Naive thymus-derived CD4-positive, alpha-beta T cell (primary cell): Measurements from ENCODE around the gene EIF2B5. TPM values are rescaled to one million over a fixed set of nuclear protein-coding genes. Genes with fewer than 3 reads are reported as not detected.
A peak's percentile ranks its signal among the peaks of the same experiment; 100 is the strongest.

Experiments used
- ATAC-seq: fragments of 150-1000 bp; cut with Tn5 transposase; 2 replicates; pipeline ENCODE4 v1.10.0; 2021; ENCODE audit warnings: mild to moderate bottlenecking, moderate library complexity
- CTCF ChIA-PET: fragments of 350-600 bp; sonication (Branson Sonifier 250); formaldehyde crosslinking; loops from one replicate; lab custom pipeline; 2021; ENCODE audit warnings: antibody characterized with exemption; lab: Charles Lee
- POLR2A ChIA-PET: fragments of 350-600 bp; sonication (Branson Sonifier 250); formaldehyde crosslinking; loops from one replicate; lab custom pipeline; 2021; ENCODE audit warnings: antibody characterized with exemption, inconsistent platforms; lab: Charles Lee
- DNase-seq, 9 donors: peaks; one replicate each; pipeline versions ENCODE4 v3.0.0 to v3.0.0-alpha.2; 2020 to 2022; ENCODE audit warnings: mixed read lengths in 1 of 9
- H3K27ac ChIP-seq: one replicate; pipeline ENCODE4 v1.7.0; 2013; ENCODE audit warnings: mild to moderate bottlenecking, low read depth, low read length, moderate library complexity
- H3K27me3 ChIP-seq, 2 donors: one replicate each; pipeline ENCODE4 v1.7.0; 2013; ENCODE audit warnings: low read length in 2 of 2, mild to moderate bottlenecking in 2 of 2, moderate library complexity in 2 of 2; ENCODE audit not compliant: control insufficient read depth in 2 of 2, insufficient read depth in 2 of 2
- H3K36me3 ChIP-seq, 3 experiments: 1 replicate in 2 of 3; 2 replicates in 1 of 3; pipeline ENCODE4 v1.7.0; 2013; ENCODE audit warnings: low read length in 3 of 3, mild to moderate bottlenecking in 3 of 3, moderate library complexity in 1 of 3; ENCODE audit not compliant: insufficient read depth in 3 of 3, control insufficient read depth in 2 of 3
- H3K4me1 ChIP-seq, 2 donors: one replicate each; pipeline ENCODE4 v1.7.0; 2013; ENCODE audit warnings: low read length in 2 of 2, mild to moderate bottlenecking in 2 of 2, moderate library complexity in 1 of 2; ENCODE audit not compliant: control insufficient read depth in 2 of 2, insufficient read depth in 2 of 2
- H3K4me3 ChIP-seq: 2 replicates; pipeline ENCODE4 v1.7.0; 2013; ENCODE audit warnings: mild to moderate bottlenecking, low read length
- H3K9me3 ChIP-seq, 3 experiments: 1 replicate in 2 of 3; 2 replicates in 1 of 3; pipeline ENCODE4 v1.7.0; 2013; ENCODE audit warnings: low read length in 3 of 3; ENCODE audit not compliant: control insufficient read depth in 2 of 3
- H3K27ac Mint-ChIP-seq, 9 donors: one replicate each; pipeline ENCODE4 v1.8.0; 2020 to 2022; ENCODE audit warnings: mixed read lengths in 9 of 9, mild to moderate bottlenecking in 8 of 9, moderate library complexity in 5 of 9, inconsistent platforms in 2 of 9
- H3K27me3 Mint-ChIP-seq, 5 donors: one replicate each; pipeline ENCODE4 v1.8.0; 2021 to 2022; ENCODE audit warnings: mixed read lengths in 5 of 5, mild to moderate bottlenecking in 1 of 5
- H3K36me3 Mint-ChIP-seq, 5 donors: one replicate each; pipeline ENCODE4 v1.8.0; 2020 to 2022; ENCODE audit warnings: mixed read lengths in 5 of 5, mild to moderate bottlenecking in 3 of 5, inconsistent platforms in 1 of 5
- H3K4me1 Mint-ChIP-seq, 7 donors: one replicate each; pipeline ENCODE4 v1.8.0; 2020 to 2022; ENCODE audit warnings: mixed read lengths in 7 of 7, mild to moderate bottlenecking in 3 of 7, inconsistent platforms in 1 of 7
- H3K4me3 Mint-ChIP-seq, 10 donors: one replicate each; pipeline ENCODE4 v1.8.0; 2020 to 2022; ENCODE audit warnings: mild to moderate bottlenecking in 10 of 10, mixed read lengths in 10 of 10, moderate library complexity in 6 of 10, inconsistent platforms in 2 of 10
- H3K9me3 Mint-ChIP-seq, 11 donors: one replicate each; pipeline ENCODE4 v1.8.0; 2020 to 2022; ENCODE audit warnings: mixed read lengths in 11 of 11, mild to moderate bottlenecking in 4 of 11, inconsistent platforms in 1 of 11, moderate library complexity in 1 of 11
- intact Hi-C, 2 donors: fragments of 100-400 bp; cut with micrococcal nuclease; formaldehyde crosslinking; loops; one replicate each; pipeline ENCODE4 v1.15.1; 2023
- polyA plus RNA-seq, 2 donors: library from polyadenylated mRNA; unstranded; fragments of 300-500 nt; fragmentation: Illumina TruSeq; gene quantifications; one replicate each; pipeline ENCODE4 v1.2.3, GENCODE V29; 2021
- total RNA-seq, 6 experiments: library from RNA in 5 of 6; stranded (reverse) in 5 of 6; gene quantifications; 1 replicate in 5 of 6; 2 replicates in 1 of 6; pipeline ENCODE4 v1.2.3 and lab custom pipeline; 2021 to 2026

EIF2B5 gene
- total and polyA plus RNA-seq, 7 experiments from 2014 or later: 47.2 to 87.2 (median 67.7) TPM

DNA sequence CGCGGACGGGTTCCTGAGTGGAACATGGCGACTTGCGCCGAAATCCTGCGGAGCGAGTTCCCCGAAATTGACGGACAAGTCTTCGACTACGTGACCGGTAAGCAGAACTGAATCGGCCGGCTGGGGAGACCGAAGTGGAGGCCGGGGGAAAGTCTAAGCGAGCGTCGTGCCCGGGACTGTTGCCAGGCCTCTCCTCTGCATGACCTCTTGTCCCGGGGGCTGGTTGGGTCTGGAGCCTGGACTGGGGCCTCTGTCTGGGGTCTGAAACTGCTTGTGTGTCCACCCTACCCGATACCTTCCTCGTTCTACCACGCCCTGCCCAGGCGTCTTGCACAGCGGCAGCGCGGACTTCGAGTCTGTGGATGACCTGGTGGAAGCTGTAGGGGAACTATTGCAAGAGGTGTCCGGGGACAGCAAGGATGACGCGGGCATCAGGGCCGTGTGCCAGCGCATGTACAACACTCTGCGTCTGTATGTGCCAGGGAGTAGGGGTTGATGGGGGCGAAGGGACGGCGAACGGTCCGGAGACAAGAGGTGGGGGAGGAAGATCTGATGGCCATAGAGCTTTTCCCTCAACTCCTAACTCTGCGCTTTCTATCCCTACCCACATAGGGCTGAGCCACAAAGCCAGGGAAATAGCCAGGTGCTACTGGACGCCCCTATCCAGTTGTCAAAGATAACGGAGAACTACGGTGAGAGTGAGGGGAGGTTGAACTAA, 51.2 kb downstream of the EIF2B5 start, which contains the start of gene ABCF3:
ABCF3 (plus strand) TSS at position 16 of the 718 bp plus-strand sequence; CDS start at position 25, 9 bp downstream.
- POLR2A ChIA-PET: interaction anchor here (0.7 to 1.8 kb wide), 5 partner anchors 9 to 176 kb away, joined by 3 to 15 read pairs (median 4); partner anchors contain the start of genes ABCC5 and AP2M1
- intact Hi-C loops: loop anchor here (1.0 to 5.0 kb wide), 10 partner anchors 12 to 1401 kb away; partner anchors contain the start of genes EEF1AKMT4 (in 2 of the 2), EIF2B5 (in 2 of the 2), EIF4G1 (in 2 of the 2) and AP2M1 (in 1 of the 2)
- no peaks in the 10 kb centered on the region for H3K9me3 ChIP-seq
- peak within 1 kb of the TSS; percentile 81 for H3K4me3 ChIP-seq
- CTCF ChIA-PET: interaction anchor here (0.7 to 1.1 kb wide), 3 partner anchors 13 to 171 kb away, joined by 3 to 4 read pairs (median 3); no protein-coding TSS in a partner anchor
- ATAC-seq (peak; percentile 23), DNase-seq (no peak)
- Mint-ChIP-seq H3K27ac (peak within 1 kb of the TSS; percentile 89 to 98 (median 97)), H3K27me3 (no peaks in the 10 kb centered on the region), H3K4me1 (peaks cover 31 to 52% (median 43%) of the 10 kb centered on the region in 7 donors), H3K4me3 (peak within 1 kb of the TSS; percentile 91 to 100 (median 98)), H3K9me3 (no peaks in the 10 kb centered on the region), H3K36me3 (peaks cover 4 to 34% (median 9%) of the 10 kb centered on the region in 5 donors)
- no peaks in the 10 kb centered on the region for H3K27me3 ChIP-seq
- peaks cover 17 to 73% (median 18%) of the 10 kb centered on the region in 3 experiments for H3K36me3 ChIP-seq
- H3K4me1 ChIP-seq: peaks cover 18 to 24% of the 10 kb centered on the region in 2 donors
- H3K27ac ChIP-seq: peak within 1 kb of the TSS; percentile 89

DNA sequence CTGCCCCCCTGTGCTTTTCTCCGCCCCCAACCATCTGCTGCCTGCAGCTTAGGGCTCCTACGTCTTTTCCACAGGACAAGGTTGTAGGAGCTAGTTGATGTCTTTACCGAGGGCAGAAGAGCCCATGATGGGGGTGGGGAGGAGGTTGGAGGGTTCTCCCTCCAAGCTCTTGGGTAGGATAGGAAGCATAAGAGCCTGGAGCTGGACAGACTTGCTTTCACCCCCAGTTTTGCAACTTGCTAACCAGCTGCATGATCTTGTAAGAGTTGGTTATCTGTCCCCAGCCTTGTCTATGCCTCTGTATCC, 51.7 kb downstream of the EIF2B5 start:
- Histone ChIP-seq H3K27ac (peak overlapping the region; percentile 89), H3K4me3 (peak overlapping the region; percentile 81), H3K36me3 (peaks cover 11 to 73% (median 15%) of the 10 kb centered on the region in 3 experiments), H3K4me1 (peaks cover 18 to 24% of the 10 kb centered on the region in 2 donors), H3K9me3 (no peaks in the 10 kb centered on the region), H3K27me3 (no peaks in the 10 kb centered on the region)
- CTCF ChIA-PET: interaction anchor here (0.7 kb wide), 1 partner anchor 78 kb away, joined by 3 read pairs; no protein-coding TSS in a partner anchor
- Mint-ChIP-seq H3K4me3 (peak overlapping the region; percentile 91 to 100 (median 98)), H3K4me1 (peaks cover 31 to 52% (median 43%) of the 10 kb centered on the region in 7 donors), H3K27ac (peak overlapping the region; percentile 89 to 98 (median 97)), H3K9me3 (no peaks in the 10 kb centered on the region), H3K36me3 (peaks cover 4 to 32% (median 9%) of the 10 kb centered on the region in 5 donors), H3K27me3 (no peaks in the 10 kb centered on the region)
- POLR2A ChIA-PET: interaction anchor here (0.7 to 1.8 kb wide), 4 partner anchors 12 to 175 kb away, joined by 3 to 15 read pairs (median 4); partner anchors contain the start of genes ABCC5 and AP2M1
- DNase-seq: no peak
- no peak for ATAC-seq
- intact Hi-C loops: loop anchor here (1.0 to 5.0 kb wide), 10 partner anchors 13 to 1400 kb away; partner anchors contain the start of genes EEF1AKMT4 (in 2 of the 2), EIF2B5 (in 2 of the 2), EIF4G1 (in 2 of the 2) and AP2M1 (in 1 of the 2)

DNA sequence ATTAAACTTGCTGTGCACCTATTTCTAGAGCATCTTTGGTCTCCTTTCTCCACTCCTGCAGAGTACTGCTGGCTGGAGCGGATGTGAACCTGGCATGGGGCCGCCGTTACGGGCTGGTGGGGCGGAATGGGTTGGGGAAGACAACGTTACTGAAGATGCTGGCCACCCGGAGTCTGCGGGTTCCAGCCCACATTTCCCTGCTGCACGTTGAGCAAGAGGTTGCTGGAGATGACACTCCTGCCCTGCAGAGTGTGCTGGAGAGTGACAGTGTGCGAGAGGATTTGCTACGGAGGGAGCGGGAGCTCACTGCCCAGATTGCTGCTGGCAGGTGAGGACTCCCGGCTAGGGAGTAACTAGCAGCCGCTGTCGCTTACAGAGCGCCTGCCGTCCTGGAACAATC, 52.9 kb downstream of the EIF2B5 start:
- H3K9me3 Mint-ChIP-seq: no peaks in the 10 kb centered on the region
- Histone ChIP-seq H3K4me1 (peaks cover 18 to 24% of the 10 kb centered on the region in 2 donors), H3K4me3 (no peak overlapping the region), H3K27ac (no peak overlapping the region), H3K27me3 (no peaks in the 10 kb centered on the region), H3K9me3 (no peaks in the 10 kb centered on the region), H3K36me3 (peaks cover 8 to 73% (median 13%) of the 10 kb centered on the region in 3 experiments)
- peak overlapping the region in 5 of 9 donors; percentile 45 to 97 (median 89) for H3K27ac Mint-ChIP-seq
- CTCF ChIA-PET: no interaction called here
- peaks cover 8 to 35% (median 16%) of the 10 kb centered on the region in 5 donors for H3K36me3 Mint-ChIP-seq
- intact Hi-C loops: loop anchor here in 1 of 2 donors (5.0 kb wide), 3 partner anchors 39 to 1399 kb away; partner anchors contain the start of genes SENP2, VPS8 and VWA5B2
- peaks cover 31 to 52% (median 43%) of the 10 kb centered on the region in 7 donors for H3K4me1 Mint-ChIP-seq
- H3K27me3 Mint-ChIP-seq: no peaks in the 10 kb centered on the region
- peak overlapping the region in 9 of 10 donors; percentile 15 to 98 (median 97) for H3K4me3 Mint-ChIP-seq
- ATAC-seq (no peak), DNase-seq (no peak)
- POLR2A ChIA-PET: interaction anchor here (1.2 kb wide), 1 partner anchor 53 kb away, joined by 3 read pairs; the partner anchor contains the start of gene EIF2B5

DNA sequence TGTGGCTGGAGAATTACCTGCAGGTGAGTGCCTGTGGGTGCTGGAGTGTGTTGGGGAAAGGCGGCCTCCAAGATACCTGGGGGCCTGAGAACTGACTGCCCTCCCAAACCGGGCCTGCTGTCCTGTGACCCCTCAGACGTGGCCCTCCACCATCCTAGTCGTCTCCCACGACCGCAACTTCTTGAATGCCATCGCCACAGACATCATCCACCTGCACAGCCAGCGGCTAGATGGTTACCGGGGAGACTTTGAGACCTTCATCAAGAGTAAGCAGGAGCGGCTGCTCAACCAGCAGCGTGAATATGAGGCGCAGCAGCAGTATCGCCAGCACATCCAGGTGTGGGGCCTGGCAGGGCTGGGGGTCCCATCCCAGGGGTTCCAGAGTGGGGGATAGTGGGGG, 54.3 kb downstream of the EIF2B5 start:
- no peak overlapping the region for H3K27ac ChIP-seq
- Mint-ChIP-seq H3K9me3 (no peaks in the 10 kb centered on the region), H3K36me3 (peaks cover 8 to 42% (median 22%) of the 10 kb centered on the region in 5 donors), H3K4me3 (no peak overlapping the region), H3K27ac (no peak overlapping the region), H3K27me3 (no peaks in the 10 kb centered on the region), H3K4me1 (peaks cover 31 to 52% (median 43%) of the 10 kb centered on the region in 7 donors)
- H3K36me3 ChIP-seq: peaks cover 13 to 73% (median 18%) of the 10 kb centered on the region in 3 experiments
- H3K4me1 ChIP-seq: peaks cover 18 to 24% of the 10 kb centered on the region in 2 donors
- ChIA-PET POLR2A (no interaction called here), CTCF (no interaction called here)
- no peaks in the 10 kb centered on the region for H3K27me3 ChIP-seq
- intact Hi-C loops: loop anchor here in 1 of 2 donors (5.0 kb wide), 3 partner anchors 38 to 1398 kb away; partner anchors contain the start of genes SENP2, VPS8 and VWA5B2
- ATAC-seq: no peak
- H3K9me3 ChIP-seq: no peaks in the 10 kb centered on the region
- no peak overlapping the region for H3K4me3 ChIP-seq
- no peak for DNase-seq

DNA sequence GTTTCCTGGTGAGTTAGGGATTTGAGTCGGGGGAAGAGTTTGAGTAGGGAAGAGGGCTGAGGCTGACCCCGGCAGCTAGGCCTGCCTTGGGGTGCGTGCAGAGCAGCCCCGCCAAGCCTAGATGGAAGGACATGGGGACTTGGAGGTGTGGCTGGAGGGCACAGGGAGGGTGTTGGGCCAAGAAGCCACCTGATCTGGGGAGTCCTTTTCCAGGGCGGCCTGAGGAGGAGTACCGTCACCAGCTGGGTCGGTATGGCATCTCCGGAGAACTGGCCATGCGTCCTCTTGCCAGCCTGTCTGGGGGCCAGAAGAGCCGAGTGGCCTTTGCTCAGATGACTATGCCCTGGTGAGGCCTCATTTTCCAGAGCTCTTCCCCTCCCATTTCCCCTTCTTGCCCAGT, 57.7 kb downstream of the EIF2B5 start:
- POLR2A ChIA-PET: no interaction called here
- peaks cover 8 to 44% (median 18%) of the 10 kb centered on the region in 5 donors for H3K36me3 Mint-ChIP-seq
- Histone ChIP-seq H3K4me1 (peaks cover 0 to 2% of the 10 kb centered on the region in 2 donors), H3K27me3 (no peaks in the 10 kb centered on the region), H3K9me3 (no peaks in the 10 kb centered on the region), H3K4me3 (no peak overlapping the region), H3K27ac (no peak overlapping the region), H3K36me3 (peaks cover 17 to 76% (median 22%) of the 10 kb centered on the region in 3 experiments)
- peaks cover 7 to 24% (median 17%) of the 10 kb centered on the region in 7 donors for H3K4me1 Mint-ChIP-seq
- H3K9me3 Mint-ChIP-seq: peaks cover 0 to 2% (median 0%) of the 10 kb centered on the region in 11 donors
- H3K27me3 Mint-ChIP-seq: no peaks in the 10 kb centered on the region
- CTCF ChIA-PET: no interaction called here
- ATAC-seq (no peak), DNase-seq (no peak)
- intact Hi-C loops: no loop called here
- no peak overlapping the region for H3K4me3 Mint-ChIP-seq
- H3K27ac Mint-ChIP-seq: no peak overlapping the region

DNA sequence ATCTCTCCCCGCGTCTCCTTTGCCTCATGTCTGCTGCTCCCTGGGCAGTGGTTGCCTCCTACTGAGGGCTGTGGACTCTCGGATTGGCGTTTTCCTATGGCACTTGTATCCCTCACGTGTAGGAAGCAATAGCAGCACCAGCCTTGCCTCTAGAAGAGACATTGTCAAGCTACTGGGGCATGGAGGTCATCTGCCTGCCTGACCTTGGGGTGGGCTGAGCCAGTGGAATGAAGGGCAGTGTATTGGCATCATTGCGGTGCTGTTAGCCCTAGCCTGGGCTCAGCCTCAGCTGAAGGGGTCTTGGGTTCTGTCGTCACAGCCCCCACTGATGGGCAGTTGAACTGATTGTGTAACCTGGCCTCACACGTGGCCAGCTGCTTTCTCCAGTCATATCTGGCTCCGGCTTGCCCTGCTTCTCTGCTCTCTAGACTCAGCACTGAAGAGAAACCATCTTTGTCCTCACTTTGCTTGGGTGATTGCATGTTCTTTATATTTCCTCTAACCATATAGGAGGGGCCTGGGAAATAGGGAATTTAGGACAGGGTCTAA, 58.9 kb downstream of the EIF2B5 start:
- Histone ChIP-seq H3K27me3 (no peaks in the 10 kb centered on the region), H3K27ac (no peak overlapping the region), H3K36me3 (peaks cover 17 to 64% (median 22%) of the 10 kb centered on the region in 3 experiments), H3K9me3 (no peaks in the 10 kb centered on the region), H3K4me1 (no peaks in the 10 kb centered on the region), H3K4me3 (no peak overlapping the region)
- Mint-ChIP-seq H3K4me1 (peaks cover under 1 to 12% (median 8%) of the 10 kb centered on the region in 7 donors), H3K27ac (no peak overlapping the region), H3K9me3 (peaks cover 0 to 2% (median 0%) of the 10 kb centered on the region in 11 donors), H3K36me3 (peaks cover 8 to 38% (median 15%) of the 10 kb centered on the region in 5 donors), H3K27me3 (no peaks in the 10 kb centered on the region), H3K4me3 (no peak overlapping the region)
- intact Hi-C loops: no loop called here
- ATAC-seq (no peak), DNase-seq (no peak)
- CTCF ChIA-PET: no interaction called here
- POLR2A ChIA-PET: no interaction called here
